ENCODE results near the gene SAMD9L. TPM values are rescaled to one million over a fixed set of nuclear protein-coding genes. Genes with fewer than 3 reads are reported as not detected.

SAMD9L gene
- total and polyA plus RNA-seq, 4 donors, result 2.2 to 5.2 (median 3.8) TPM

DNA sequence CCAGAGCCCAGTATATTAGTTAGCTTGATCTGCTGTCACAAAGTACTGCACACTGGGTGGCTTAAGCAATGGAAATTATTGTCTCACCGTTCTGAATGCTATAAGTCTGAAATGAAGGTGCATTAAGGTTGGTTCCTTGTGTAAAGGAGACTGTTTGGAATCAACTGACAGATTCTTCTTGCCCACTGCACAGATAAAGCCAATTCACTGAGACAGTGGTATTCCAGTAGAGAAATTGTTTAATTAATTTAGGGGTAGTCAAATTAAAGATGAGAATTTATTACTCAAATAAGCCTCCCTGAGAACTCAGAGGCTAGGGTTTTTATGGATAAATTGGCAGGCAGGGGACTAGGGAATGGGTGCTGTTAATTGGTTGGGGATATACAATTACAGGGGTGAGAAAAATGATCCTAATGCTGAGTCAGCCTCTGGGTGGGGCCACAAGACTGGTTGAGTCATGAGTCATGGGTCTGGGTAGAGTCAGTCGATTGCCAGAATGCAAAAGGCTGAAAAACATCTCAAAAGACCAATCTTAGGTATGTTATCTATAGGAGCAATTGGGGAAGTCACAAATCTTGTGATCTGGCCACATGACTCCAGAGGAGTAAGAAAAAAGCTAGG, 23.5 kb upstream of the SAMD9L start:
- H3K4me1 ChIP-seq (ENCODE audit: control insufficient read depth in 4 of 4, insufficient read depth in 4 of 4, low read length in 3 of 4), result no peaks in the 10 kb centered on the region
- 51% methylated on average over 2 of the region's 2 CpGs for WGBS
- no peaks in the 10 kb centered on the region for H3K27me3 ChIP-seq (ENCODE audit: control insufficient read depth in 4 of 4, insufficient read depth in 4 of 4, low read length in 3 of 4)
- no peak overlapping the region for H3K27ac ChIP-seq (ENCODE audit: low read depth in 1 of 2, low read length in 2 of 2)
- H3K9me3 ChIP-seq (ENCODE audit: control insufficient read depth in 4 of 4, low read length in 3 of 4), result peaks cover 3 to 19% (median 14%) of the 10 kb centered on the region in 4 donors
- H3K9ac ChIP-seq (ENCODE audit: low read depth in 1 of 2, low read length in 2 of 2), result no peak overlapping the region
- TF ChIP-seq, protein P1, sequence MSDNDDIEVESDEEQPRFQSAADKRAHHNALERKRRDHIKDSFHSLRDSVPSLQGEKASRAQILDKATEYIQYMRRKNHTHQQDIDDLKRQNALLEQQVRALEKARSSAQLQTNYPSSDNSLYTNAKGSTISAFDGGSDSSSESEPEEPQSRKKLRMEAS (IDR thresholded peaks at IDR 0.05), result no peak
- TF ChIP-seq HNF4A (conservative IDR thresholded peaks at IDR 0.05) (no peak), GABPA (IDR thresholded peaks at IDR 0.05 in 1 of 2, conservative IDR thresholded peaks at IDR 0.05 in 1 of 2) (no peak), YY1 (IDR thresholded peaks at IDR 0.05) (no peak), RAD21 (IDR thresholded peaks at IDR 0.05) (no peak)
- no peak overlapping the region for H3K4me3 ChIP-seq (ENCODE audit: low read depth in 1 of 3, low read length in 3 of 3)
- DNase-seq (ENCODE audit: low spot score), result no peak
- no peaks in the 10 kb centered on the region for H3K36me3 ChIP-seq (ENCODE audit: control insufficient read depth in 4 of 4, insufficient read depth in 3 of 4, low read depth in 1 of 4, low read length in 3 of 4)

DNA sequence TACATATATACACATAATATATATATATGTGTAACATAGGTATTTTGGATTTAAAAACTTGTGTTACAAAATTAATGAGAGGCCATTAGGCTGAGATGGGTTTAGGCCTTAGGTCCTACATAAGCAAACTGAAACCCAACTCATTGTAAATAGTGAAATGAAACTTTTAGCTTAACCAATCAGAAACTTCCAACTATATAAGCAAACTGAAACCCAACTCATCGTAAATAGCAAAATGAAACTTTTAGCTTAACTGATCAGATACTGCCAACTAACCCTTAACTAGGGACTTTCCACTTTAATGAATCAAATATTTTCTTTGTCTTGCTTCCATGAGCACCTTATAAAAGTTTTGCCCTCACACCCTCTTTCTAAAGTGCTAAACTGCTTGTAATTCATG, 17.3 kb upstream of the SAMD9L start:
- WGBS, result 47% methylated on average over 1 of the region's 1 CpG
- Histone ChIP-seq H3K4me1 (ENCODE audit: control insufficient read depth in 4 of 4, insufficient read depth in 4 of 4, low read length in 3 of 4) (no peaks in the 10 kb centered on the region), H3K4me3 (ENCODE audit: low read depth in 1 of 3, low read length in 3 of 3) (no peak overlapping the region), H3K27ac (ENCODE audit: low read depth in 1 of 2, low read length in 2 of 2) (no peak overlapping the region), H3K9me3 (ENCODE audit: control insufficient read depth in 4 of 4, low read length in 3 of 4) (peaks cover under 1 to 5% (median 3%) of the 10 kb centered on the region in 4 donors), H3K36me3 (ENCODE audit: control insufficient read depth in 4 of 4, insufficient read depth in 3 of 4, low read depth in 1 of 4, low read length in 3 of 4) (no peaks in the 10 kb centered on the region), H3K9ac (ENCODE audit: low read depth in 1 of 2, low read length in 2 of 2) (no peak overlapping the region), H3K27me3 (ENCODE audit: control insufficient read depth in 4 of 4, insufficient read depth in 4 of 4, low read length in 3 of 4) (peaks cover 0 to 10% (median 0%) of the 10 kb centered on the region in 4 donors)
- TF ChIP-seq FOXA1 (IDR thresholded peaks at IDR 0.05) (no peak), CTCF (IDR thresholded peaks at IDR 0.05; ENCODE audit: low read depth, low read length, missing input control) (no peak), SP1 (IDR thresholded peaks at IDR 0.05) (no peak), GABPA (IDR thresholded peaks at IDR 0.05 in 1 of 2, conservative IDR thresholded peaks at IDR 0.05 in 1 of 2) (no peak), REST (IDR thresholded peaks at IDR 0.05) (no peak), NR2F2 (IDR thresholded peaks at IDR 0.05) (no peak), JUND (IDR thresholded peaks at IDR 0.05) (no peak), EGR1 (IDR thresholded peaks at IDR 0.05; ENCODE audit: low read depth in 2 of 2) (no peak), RAD21 (IDR thresholded peaks at IDR 0.05) (no peak), HNF4G (IDR thresholded peaks at IDR 0.05) (no peak)
- TF ChIP-seq, protein P2, sequence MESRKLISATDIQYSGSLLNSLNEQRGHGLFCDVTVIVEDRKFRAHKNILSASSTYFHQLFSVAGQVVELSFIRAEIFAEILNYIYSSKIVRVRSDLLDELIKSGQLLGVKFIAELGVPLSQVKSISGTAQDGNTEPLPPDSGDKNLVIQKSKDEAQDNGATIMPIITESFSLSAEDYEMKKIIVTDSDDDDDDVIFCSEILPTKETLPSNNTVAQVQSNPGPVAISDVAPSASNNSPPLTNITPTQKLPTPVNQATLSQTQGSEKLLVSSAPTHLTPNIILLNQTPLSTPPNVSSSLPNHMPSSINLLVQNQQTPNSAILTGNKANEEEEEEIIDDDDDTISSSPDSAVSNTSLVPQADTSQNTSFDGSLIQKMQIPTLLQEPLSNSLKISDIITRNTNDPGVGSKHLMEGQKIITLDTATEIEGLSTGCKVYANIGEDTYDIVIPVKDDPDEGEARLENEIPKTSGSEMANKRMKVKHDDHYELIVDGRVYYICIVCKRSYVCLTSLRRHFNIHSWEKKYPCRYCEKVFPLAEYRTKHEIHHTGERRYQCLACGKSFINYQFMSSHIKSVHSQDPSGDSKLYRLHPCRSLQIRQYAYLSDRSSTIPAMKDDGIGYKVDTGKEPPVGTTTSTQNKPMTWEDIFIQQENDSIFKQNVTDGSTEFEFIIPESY (IDR thresholded peaks at IDR 0.05), result no peak
- TF ChIP-seq, protein P3, sequence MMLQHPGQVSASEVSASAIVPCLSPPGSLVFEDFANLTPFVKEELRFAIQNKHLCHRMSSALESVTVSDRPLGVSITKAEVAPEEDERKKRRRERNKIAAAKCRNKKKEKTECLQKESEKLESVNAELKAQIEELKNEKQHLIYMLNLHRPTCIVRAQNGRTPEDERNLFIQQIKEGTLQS (IDR thresholded peaks at IDR 0.05), result no peak
- TF ChIP-seq, protein P1 (IDR thresholded peaks at IDR 0.05), result no peak
- DNase-seq (ENCODE audit: low spot score), result no peak
